H1 (cell line): Measurements from ENCODE around the gene MMP28. TPM values are rescaled to one million over a fixed set of nuclear protein-coding genes. Genes with fewer than 3 reads are reported as not detected.

Experiments used
- CTCF ChIA-PET: fragments of 300-600 bp; sonication (Branson Sonifier 250); formaldehyde crosslinking; loops from one replicate; lab custom pipeline; 2021; ENCODE audit not compliant: partially characterized antibody; lab: Charles Lee
- POLR2A ChIA-PET: fragments of 300-600 bp; sonication (Branson Sonifier 250); formaldehyde crosslinking; loops from one replicate; lab custom pipeline; 2021; ENCODE audit warnings: inconsistent platforms; ENCODE audit not compliant: partially characterized antibody; lab: Charles Lee
- DNase-seq, 2 experiments: peaks; one replicate each; pipeline versions ENCODE4 v3.0.0 to v3.0.0-alpha.2; 2010 to 2022; ENCODE audit warnings: low spot score in 2 of 2, low read depth in 1 of 2, mixed read lengths in 1 of 2
- FAIRE-seq: peaks from 2 replicates; lab custom pipeline; 2011; peaks lifted over from hg19 to GRCh38; lab: Jason Lieb, UNC
- H2AFZ ChIP-seq: 2 replicates; pipeline ENCODE4 v1.8.1; 2012; ENCODE audit warnings: low read length, inconsistent platforms
- H2AK5ac ChIP-seq: 2 replicates; pipeline ENCODE4 v1.6.1; 2013; ENCODE audit warnings: low read depth, low read length
- H2BK120ac ChIP-seq: replicated peaks from 2 replicates; pipeline ENCODE3; 2013; ENCODE audit warnings: low read depth, low read length, inconsistent platforms
- H2BK12ac ChIP-seq: 2 replicates; pipeline ENCODE4 v1.6.1; 2013; ENCODE audit warnings: low read depth, low read length
- H2BK15ac ChIP-seq: 2 replicates; pipeline ENCODE4 v1.6.1; 2013; ENCODE audit warnings: low read length
- H2BK20ac ChIP-seq: 2 replicates; pipeline ENCODE4 v1.6.1; 2013; ENCODE audit warnings: low read length
- H2BK5ac ChIP-seq: 2 replicates; pipeline ENCODE4 v1.6.1; 2013; ENCODE audit warnings: low read depth, low read length
- H3K14ac ChIP-seq: 2 replicates; pipeline ENCODE4 v1.6.1; 2013; ENCODE audit warnings: inconsistent platforms; ENCODE audit not compliant: insufficient read length
- H3K18ac ChIP-seq: 2 replicates; pipeline ENCODE4 v1.6.1; 2013; ENCODE audit warnings: low read length; ENCODE audit errors: extremely low read depth
- H3K23ac ChIP-seq: 2 replicates; pipeline ENCODE4 v1.6.1; 2013; ENCODE audit warnings: inconsistent platforms; ENCODE audit not compliant: insufficient read length
- H3K23me2 ChIP-seq: 2 replicates; pipeline ENCODE4 v1.6.1; 2013; ENCODE audit warnings: low read depth, low read length
- H3K27ac ChIP-seq: 2 replicates; pipeline ENCODE4 v1.6.1; 2011; ENCODE audit warnings: low read depth, low read length, inconsistent platforms
- H3K27me3 ChIP-seq, 4 experiments: replicated peaks in 1 of 4; 1 replicate in 1 of 4; 2 replicates in 3 of 4; pipeline versions ENCODE4 v1.6.1 to v1.8.1; 2011 to 2013; ENCODE audit warnings: low read length in 3 of 4, mild to moderate bottlenecking in 3 of 4, inconsistent platforms in 2 of 4, mixed read lengths in 2 of 4, moderate library complexity in 1 of 4; ENCODE audit not compliant: control insufficient read depth in 3 of 4, insufficient read depth in 3 of 4; ENCODE audit errors: extremely low read depth in 1 of 4
- H3K36me3 ChIP-seq, 4 experiments: 2 replicates each; pipeline versions ENCODE4 v1.6.1 to v1.8.1; 2011 to 2013; ENCODE audit warnings: mild to moderate bottlenecking in 4 of 4, low read length in 3 of 4, moderate library complexity in 2 of 4, control low read depth in 1 of 4, inconsistent platforms in 1 of 4; ENCODE audit not compliant: insufficient read depth in 4 of 4, control insufficient read depth in 2 of 4
- H3K4ac ChIP-seq: replicated peaks from 2 replicates; pipeline ENCODE3; 2013; ENCODE audit warnings: low read length, low read depth, mixed read lengths, inconsistent platforms; ENCODE audit not compliant: insufficient read length
- H3K4me1 ChIP-seq, 4 experiments: replicated peaks in 1 of 4; 1 replicate in 1 of 4; 2 replicates in 3 of 4; pipeline versions ENCODE4 v1.6.1 to v1.8.1; 2011 to 2013; ENCODE audit warnings: low read length in 3 of 4, inconsistent platforms in 2 of 4, mixed read lengths in 1 of 4; ENCODE audit not compliant: insufficient read depth in 4 of 4, control insufficient read depth in 3 of 4
- H3K4me2 ChIP-seq, 2 experiments: 2 replicates each; pipeline versions ENCODE4 v1.6.1 to v1.8.1; 2011 to 2013; ENCODE audit warnings: low read depth in 2 of 2, low read length in 2 of 2, control low read depth in 1 of 2, inconsistent platforms in 1 of 2, mild to moderate bottlenecking in 1 of 2; ENCODE audit not compliant: insufficient read depth in 1 of 2
- H3K4me3 ChIP-seq, 4 experiments: fragments of 200-600, 300-600 bp in 1 of 4; sonication (generic), shearing (Covaris generic), sonication (Bioruptor Twin) in 1 of 4; 2 replicates each; pipeline versions ENCODE4 v1.5.1 to v1.8.1; 2011 to 2016; ENCODE audit warnings: low read length in 4 of 4, low read depth in 3 of 4, control low read depth in 2 of 4, inconsistent platforms in 2 of 4, mild to moderate bottlenecking in 2 of 4, mixed read lengths in 1 of 4, moderate library complexity in 1 of 4; ENCODE audit not compliant: insufficient read depth in 2 of 4; ENCODE audit errors: extremely low read depth in 1 of 4
- H3K56ac ChIP-seq: replicated peaks from 2 replicates; pipeline ENCODE3; 2013; ENCODE audit warnings: low read depth, mild to moderate bottlenecking, mixed read lengths, low read length, inconsistent platforms; ENCODE audit not compliant: insufficient read length
- H3K79me1 ChIP-seq: 2 replicates; pipeline ENCODE4 v1.6.1; 2013; ENCODE audit warnings: low read depth, low read length, control low read depth
- H3K79me2 ChIP-seq, 2 experiments: 2 replicates each; pipeline versions ENCODE4 v1.6.1 to v1.8.1; 2012 to 2013; ENCODE audit warnings: low read length in 2 of 2, mild to moderate bottlenecking in 2 of 2, inconsistent platforms in 1 of 2; ENCODE audit not compliant: insufficient read depth in 2 of 2, control insufficient read depth in 1 of 2
- H3K9ac ChIP-seq, 4 experiments: replicated peaks in 1 of 4; 1 replicate in 1 of 4; 2 replicates in 3 of 4; pipeline versions ENCODE4 v1.6.1 to v1.8.1; 2011 to 2013; ENCODE audit warnings: low read depth in 3 of 4, low read length in 3 of 4, control low read depth in 2 of 4, mild to moderate bottlenecking in 2 of 4, moderate library complexity in 2 of 4, inconsistent platforms in 1 of 4; ENCODE audit errors: extremely low read depth in 1 of 4
- H3K9me3 ChIP-seq, 2 experiments: 2 replicates each; pipeline versions ENCODE4 v1.6.1 to v1.8.1; 2012 to 2013; ENCODE audit warnings: mild to moderate bottlenecking in 2 of 2, moderate library complexity in 2 of 2, control low read depth in 1 of 2, inconsistent platforms in 1 of 2, low read depth in 1 of 2, low read length in 1 of 2, mixed read lengths in 1 of 2; ENCODE audit not compliant: insufficient read depth in 2 of 2
- H4K20me1 ChIP-seq, 2 experiments: replicated peaks in 1 of 2; 2 replicates each; pipeline versions ENCODE3 to v1.8.1; 2011 to 2013; ENCODE audit warnings: inconsistent platforms in 2 of 2, low read length in 2 of 2, mild to moderate bottlenecking in 1 of 2; ENCODE audit not compliant: insufficient read depth in 2 of 2, control insufficient read depth in 1 of 2
- H4K5ac ChIP-seq: 2 replicates; pipeline ENCODE4 v1.6.1; 2013; ENCODE audit warnings: low read length, low read depth, mixed read lengths, inconsistent platforms; ENCODE audit not compliant: insufficient read length
- H4K8ac ChIP-seq: 2 replicates; pipeline ENCODE4 v1.8.0; 2013; ENCODE audit warnings: mild to moderate bottlenecking, moderate library complexity, low read length, inconsistent platforms; ENCODE audit not compliant: insufficient read depth; ENCODE audit errors: extremely low read depth
- H4K91ac ChIP-seq: replicated peaks from 2 replicates; pipeline ENCODE3; 2013; ENCODE audit warnings: low read length, mixed read lengths, inconsistent platforms; ENCODE audit not compliant: insufficient read length
- BCL11A ChIP-seq, 2 experiments: IDR thresholded peaks; one replicate each; pipeline ENCODE4 v1.6.1; 2011; ENCODE audit warnings: low read depth in 2 of 2, low read length in 2 of 2, mild to moderate bottlenecking in 2 of 2
- CEBPB ChIP-seq: IDR thresholded peaks from 2 replicates; pipeline ENCODE4 v1.6.1; 2012; ENCODE audit warnings: low read depth, low read length
- CTCF ChIP-seq, 3 experiments: IDR thresholded peaks; 1 replicate in 2 of 3; 2 replicates in 1 of 3; pipeline versions ENCODE4 v1.5.1 to v1.6.1; 2011; ENCODE audit warnings: low read length in 3 of 3, mild to moderate bottlenecking in 3 of 3, inconsistent platforms in 2 of 3, low read depth in 1 of 3, moderate library complexity in 1 of 3; ENCODE audit not compliant: insufficient read depth in 1 of 3; ENCODE audit errors: control extremely low read depth in 1 of 3
- EP300 ChIP-seq, 2 experiments: IDR thresholded peaks; 1 replicate in 1 of 2; 2 replicates in 1 of 2; pipeline ENCODE4 v1.6.1; 2011 to 2012; ENCODE audit warnings: low read depth in 2 of 2, low read length in 2 of 2, mild to moderate bottlenecking in 2 of 2, borderline replicate concordance in 1 of 2, inconsistent platforms in 1 of 2, moderate library complexity in 1 of 2
- PHF8 ChIP-seq: fragments of 200-600 bp; sonication (generic); conservative IDR thresholded peaks from 2 replicates; pipeline ENCODE4 v1.7.1; 2012; ENCODE audit warnings: low read depth, mild to moderate bottlenecking, inconsistent platforms, low read length, moderate library complexity
- SIN3A ChIP-seq, 2 experiments: IDR thresholded peaks in 1 of 2; conservative IDR thresholded peaks in 1 of 2; 2 replicates each; pipeline ENCODE4 v1.6.1; 2011 to 2012; ENCODE audit warnings: low read length in 2 of 2, improper control_type of control experiment in 1 of 2, low read depth in 1 of 2, mild to moderate bottlenecking in 1 of 2
- SIRT6 ChIP-seq: IDR thresholded peaks from one replicate; pipeline ENCODE4 v1.7.1; 2012; ENCODE audit warnings: low read length, inconsistent platforms
- SP1 ChIP-seq: IDR thresholded peaks from 2 replicates; pipeline ENCODE4 v1.6.1; 2011; ENCODE audit warnings: low read depth, low read length
- TAF1 ChIP-seq: IDR thresholded peaks from 2 replicates; pipeline ENCODE4 v1.6.1; 2011; ENCODE audit warnings: mild to moderate bottlenecking, low read depth, low read length
- TBP ChIP-seq: IDR thresholded peaks from 2 replicates; pipeline ENCODE4 v1.6.1; 2011; ENCODE audit warnings: low read depth, low read length, improper control_type of control experiment
- WGBS, 2 experiments: shearing (Covaris generic) in 1 of 2; methylation state at CpG; one replicate each; pipeline versions ENCODE4 v1.1.6 to v1.1.7; 2013 to 2015; ENCODE audit warnings: low lambda C conversion rate in 2 of 2, mixed read lengths in 2 of 2, inconsistent platforms in 1 of 2, low coverage in 1 of 2, missing lambda C conversion rate in 1 of 2; ENCODE audit not compliant: insufficient replicate concordance in 2 of 2, insufficient coverage in 1 of 2, insufficient read length in 1 of 2; ENCODE audit errors: extremely low coverage in 1 of 2, missing lambda C conversion rate in 1 of 2; 5-methylcytosine and 5-hydroxymethylcytosine counted together
- polyA plus RNA-seq, 7 experiments: library from polyadenylated mRNA; depleted of rRNA in 3 of 7; stranded (reverse) in 5 of 7; unstranded in 2 of 7; fragments of >200 nt in 5 of 7; fragments of 200-250 nt in 2 of 7; gene quantifications; 1 replicate in 5 of 7; 2 replicates in 1 of 7; 4 replicates in 1 of 7; pipeline versions ENCODE4 v1.2.1 to v1.2.3, GENCODE V29; 2011 to 2013; ENCODE audit warnings: missing spikeins in 2 of 7, mixed read lengths in 2 of 7
- total RNA-seq: library from RNA; stranded (reverse); fragmentation: NEBNext Ultra II Directional; extraction: Animal tissue kit (Norgen Biotek cat#: 25700); gene quantifications from 2 replicates; pipeline ENCODE4 v1.2.1, GENCODE V29; 2021
- TF ChIP-seq, protein P1 (sequence below): IDR thresholded peaks from 2 replicates; pipeline ENCODE4 v1.6.1; 2011; ENCODE audit warnings: low read depth, mild to moderate bottlenecking, low read length; ENCODE audit not compliant: insufficient read depth

The MMP28 gene
- total and polyA plus RNA-seq, 2 of the 8 experiments (the other 6 are each of a cell fraction or from before 2014, with no cell fraction given) = not detected

DNA sequence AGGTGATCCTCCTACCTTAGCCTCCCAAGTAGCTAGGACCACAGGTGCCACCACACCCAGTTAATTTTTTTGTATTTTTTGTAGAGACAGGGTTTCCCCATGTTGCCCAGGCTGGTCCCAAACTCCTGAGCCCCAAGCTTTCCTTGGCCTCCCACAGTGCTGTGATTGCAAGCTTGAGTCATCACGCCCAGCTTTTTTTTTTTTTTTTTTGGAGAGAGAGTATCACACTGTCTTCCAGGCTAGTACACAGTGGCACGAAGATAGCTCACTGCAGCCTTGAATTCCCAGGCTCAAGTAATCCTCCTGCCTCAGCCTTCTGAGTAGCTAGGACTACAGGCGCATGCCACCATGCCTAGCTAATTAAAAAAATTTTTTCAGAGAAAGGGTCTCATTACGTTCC lies 46.1 kb upstream of the MMP28 start:
- Histone ChIP-seq H2BK120ac (no peak overlapping the region), H4K5ac (no peak overlapping the region), H3K14ac (no peak overlapping the region), H2BK5ac (no peak overlapping the region), H3K79me2 (no peaks in the 10 kb centered on the region), H3K27ac (no peak overlapping the region), H3K4me3 (no peak overlapping the region), H3K4ac (no peak overlapping the region), H4K20me1 (peaks cover 3% of the 10 kb centered on the region in 2 experiments), H3K4me2 (no peak overlapping the region), H3K9me3 (no peaks in the 10 kb centered on the region), H2BK20ac (no peak overlapping the region), H4K8ac (no peak overlapping the region), H3K79me1 (no peaks in the 10 kb centered on the region), H3K23me2 (no peaks in the 10 kb centered on the region), H2BK15ac (no peak overlapping the region), H2AK5ac (no peak overlapping the region), H4K91ac (no peak overlapping the region), H2AFZ (no peak overlapping the region), H3K4me1 (no peaks in the 10 kb centered on the region), H2BK12ac (no peak overlapping the region), H3K23ac (no peak overlapping the region), H3K36me3 (peaks cover 44 to 98% (median 82%) of the 10 kb centered on the region in 4 experiments), H3K18ac (no peak overlapping the region), H3K56ac (no peak overlapping the region), H3K9ac (no peak overlapping the region), H3K27me3 (no peaks in the 10 kb centered on the region; a peak in 1 of 7 replicates)
- 85% methylated on average over 3 of the region's 4 CpGs; no CpG with 5 or more reads in 1 of the 2 experiments for WGBS, 2 experiments
- ChIA-PET CTCF (interaction anchor here (0.6 to 2.3 kb wide), 6 partner anchors 9 to 676 kb away, joined by 3 to 8 read pairs (median 4); no protein-coding TSS in a partner anchor), POLR2A (interaction anchor here (0.9 to 3.1 kb wide), 5 partner anchors 10 to 28 kb away, joined by 3 to 24 read pairs (median 4); partner anchors contain the start of gene HEATR9)
- no peak for DNase-seq
- FAIRE-seq = no peak
- TF ChIP-seq CEBPB = no peak
- no peak for TF ChIP-seq PHF8
- TF ChIP-seq CTCF (IDR thresholded peaks at IDR 0.05; ENCODE audit: control extremely low read depth in 1 of 3, insufficient read depth in 1 of 3, low read depth in 1 of 3, low read length in 3 of 3) = no peak
- no peak for TF ChIP-seq EP300 (IDR thresholded peaks at IDR 0.05; ENCODE audit: borderline replicate concordance in 1 of 2, low read depth in 2 of 2, low read length in 2 of 2)
- no peak for TF ChIP-seq BCL11A (IDR thresholded peaks at IDR 0.05; ENCODE audit: low read depth in 2 of 2, low read length in 2 of 2)
- TF ChIP-seq TBP = no peak
- no peak for TF ChIP-seq SIRT6
- TF ChIP-seq SP1 = no peak
- no peak for TF ChIP-seq TAF1
- no peak for TF ChIP-seq SIN3A (conservative IDR thresholded peaks at IDR 0.05 in 1 of 2, IDR thresholded peaks at IDR 0.05 in 1 of 2; ENCODE audit: low read depth in 1 of 2, low read length in 2 of 2)
- TF ChIP-seq, protein P1, sequence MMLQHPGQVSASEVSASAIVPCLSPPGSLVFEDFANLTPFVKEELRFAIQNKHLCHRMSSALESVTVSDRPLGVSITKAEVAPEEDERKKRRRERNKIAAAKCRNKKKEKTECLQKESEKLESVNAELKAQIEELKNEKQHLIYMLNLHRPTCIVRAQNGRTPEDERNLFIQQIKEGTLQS = no peak
